HG03354 (cell line): ENCODE data around the gene HRK.
"Not testable (repeated sequence)": the region's sequence is repeated elsewhere in the genome, so short reads cannot be mapped to it uniquely, and the experiment has no call there.

Source experiments
- ATAC-seq: cut with Tn5 transposase; IDR thresholded peaks from one replicate; pipeline ENCODE4 v1.9.1; 2021; ENCODE audit warnings: mild to moderate bottlenecking; ENCODE audit not compliant: unreplicated experiment, poor library complexity, severe bottlenecking

HRK gene

GRCh38 chr12:116833474-116833873 is 47.8 kb downstream of the HRK start:
- no peak for ATAC-seq

- ATAC-seq = no peak
Measured at GRCh38 chr12:116832353-116832752, 48.9 kb downstream of the HRK start.

GRCh38 chr12:116827432-116827831 is 53.8 kb downstream of the HRK start:
- no peak for ATAC-seq

GRCh38 chr12:116821291-116821690 is 60.0 kb downstream of the HRK start:
- no peak for ATAC-seq

DNA sequence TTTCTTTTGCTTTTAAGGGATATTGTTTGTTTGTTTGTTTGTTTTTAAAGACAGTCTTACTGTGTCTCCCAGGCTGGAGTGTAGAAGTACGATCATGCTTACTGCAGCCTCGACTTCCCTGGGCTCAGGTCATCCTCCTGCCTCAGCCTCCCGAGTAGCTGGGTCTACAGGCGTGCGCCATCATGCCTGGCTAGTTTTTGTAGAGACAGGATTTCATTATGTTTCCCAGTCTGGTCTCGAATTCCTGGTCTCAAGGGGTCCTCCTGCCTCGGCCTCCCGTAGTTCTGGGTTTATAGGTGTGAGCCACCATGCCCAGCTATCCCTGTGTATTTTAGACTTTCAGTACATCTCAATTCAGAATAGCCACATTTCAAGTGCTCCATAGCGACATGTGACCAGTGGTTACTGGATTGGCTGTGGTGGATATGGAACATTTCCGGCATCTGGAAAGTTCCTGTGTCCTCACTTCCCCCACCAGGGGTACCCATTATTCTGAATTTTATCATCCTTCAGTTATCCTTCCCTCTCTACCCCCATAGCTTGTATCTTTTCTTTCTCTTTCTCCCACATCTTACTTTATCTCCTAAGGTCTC is 61.1 kb downstream of the HRK start:
- ATAC-seq = no peak

DNA sequence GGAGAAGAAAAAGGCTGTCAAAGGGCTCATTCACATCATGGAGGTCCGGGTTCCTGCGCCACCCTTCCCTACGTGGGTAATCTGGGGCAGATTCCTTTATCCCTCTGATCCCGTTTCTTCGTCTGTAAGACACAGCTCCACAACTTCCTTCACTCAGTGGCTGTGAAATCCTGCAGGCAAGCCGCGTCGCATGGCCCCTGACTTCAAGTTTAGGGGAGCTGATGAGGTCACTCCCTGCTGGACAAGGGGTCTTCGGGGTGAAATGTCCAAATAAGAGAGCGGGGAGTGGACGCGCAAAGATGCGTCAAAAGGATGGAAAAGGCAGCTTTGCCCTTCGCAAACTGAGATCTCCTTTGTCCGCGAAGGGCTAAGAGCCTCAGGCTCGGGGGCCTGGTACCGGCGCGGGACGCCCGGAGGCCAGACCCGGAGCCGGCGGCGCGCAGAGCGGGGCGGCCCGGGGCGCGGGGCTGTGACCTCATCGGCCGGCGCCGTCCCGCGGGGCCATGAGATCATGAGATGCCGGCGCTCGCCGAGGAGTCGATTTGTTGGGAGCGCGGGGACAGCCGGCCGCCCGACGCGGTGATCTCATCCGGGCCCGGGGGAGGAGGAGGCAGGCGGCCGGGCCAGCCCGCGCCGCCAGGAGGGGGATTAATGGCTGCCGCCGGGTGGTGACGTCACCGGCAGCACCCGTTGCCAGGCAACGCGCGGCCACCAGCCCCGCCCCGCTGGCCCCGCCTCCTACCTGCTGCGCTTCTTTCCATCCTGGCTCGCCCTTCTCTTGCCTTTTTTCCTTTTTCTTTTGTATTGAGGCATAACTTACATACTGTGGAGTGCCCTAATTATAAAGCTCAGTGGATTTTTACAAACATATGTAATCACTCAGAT is 62.1 kb downstream of the HRK start:
- ATAC-seq = peak; percentile 86

GRCh38 chr12:116818341-116818856 is 62.8 kb downstream of the HRK start:
- peak; percentile 13 for ATAC-seq

DNA sequence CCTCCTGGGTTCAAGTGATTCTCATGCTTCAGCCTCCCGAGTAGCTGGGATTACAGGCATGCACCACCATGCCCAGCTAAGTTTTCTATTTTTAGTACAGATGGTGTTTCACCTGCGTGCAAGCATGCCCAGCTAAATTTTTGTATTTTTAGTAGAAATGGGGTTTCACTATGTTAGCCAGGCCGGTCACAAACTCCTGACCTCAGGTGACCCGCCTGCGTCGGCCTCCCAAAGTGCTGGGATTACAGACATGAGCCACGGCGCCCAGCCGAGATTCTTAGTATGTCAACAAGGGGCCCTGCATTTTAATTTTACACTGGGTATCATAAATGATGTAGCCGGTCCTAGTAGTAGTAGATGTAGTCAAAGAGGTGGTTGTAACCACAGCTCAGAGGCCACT is 66.5 kb downstream of the HRK start:
- not testable (repeated sequence) for ATAC-seq

DNA sequence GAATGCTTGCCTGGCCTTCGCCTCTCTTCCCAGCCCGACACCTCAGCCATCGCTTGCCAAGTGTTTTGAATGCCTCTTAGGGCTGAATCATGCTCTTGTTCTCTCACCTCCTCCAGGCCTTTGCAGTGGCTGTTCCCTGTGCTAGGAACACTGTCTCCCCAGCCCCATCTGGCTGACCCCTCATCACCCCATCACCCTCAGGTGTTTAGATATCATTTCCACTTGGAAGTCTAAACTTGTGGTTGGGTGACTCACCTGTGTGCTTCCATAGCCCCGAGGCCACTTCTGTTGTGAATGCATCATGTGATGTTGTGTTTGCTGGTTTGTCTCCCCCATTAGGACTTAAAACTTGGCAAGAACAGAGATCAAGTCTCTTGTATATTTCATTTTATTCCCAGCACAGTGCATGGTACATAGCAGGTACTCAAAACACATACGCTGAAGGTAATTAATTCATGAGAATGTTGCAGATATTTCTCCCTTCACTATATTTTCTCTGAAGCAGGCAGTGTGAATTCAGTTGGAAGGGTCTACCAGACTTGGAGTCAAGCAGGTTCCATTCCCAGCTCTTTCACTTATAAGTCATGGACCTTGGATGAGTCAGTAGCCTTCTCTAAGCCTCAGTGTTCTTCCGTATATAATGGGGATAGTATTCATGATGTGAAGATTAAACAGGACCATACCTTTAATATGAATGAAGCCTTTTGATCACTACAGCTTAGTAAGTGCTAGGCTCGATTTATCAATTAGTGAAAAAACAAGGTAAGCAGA is 67.8 kb downstream of the HRK start:
- no peak for ATAC-seq

GRCh38 chr12:116812238-116812637 is 69.0 kb downstream of the HRK start:
- no peak for ATAC-seq

- ATAC-seq = no peak
Measured at GRCh38 chr12:116808113-116809105, 72.8 kb downstream of the HRK start.

GRCh38 chr12:116807546-116807945 is 73.7 kb downstream of the HRK start:
- ATAC-seq = no peak

GRCh38 chr12:116806845-116807440 is 74.3 kb downstream of the HRK start:
- ATAC-seq = no peak
